CD4-positive, alpha-beta T cell treated with Interleukin-4 for 1 hour (primary cell): ENCODE results near the gene RPL18.

Source experiments
- DNase-seq, 2 donors: peaks; one replicate each; pipeline ENCODE4 v3.0.0-alpha.2; 2020 to 2022

Gene RPL18

GRCh38 chr19:48575931-48576622 lies 42.9 kb downstream of the RPL18 start:
- no peak for DNase-seq

- no peak for DNase-seq
These were observed 45.8 kb downstream of the RPL18 start for GRCh38 chr19:48573163-48573505.

DNA sequence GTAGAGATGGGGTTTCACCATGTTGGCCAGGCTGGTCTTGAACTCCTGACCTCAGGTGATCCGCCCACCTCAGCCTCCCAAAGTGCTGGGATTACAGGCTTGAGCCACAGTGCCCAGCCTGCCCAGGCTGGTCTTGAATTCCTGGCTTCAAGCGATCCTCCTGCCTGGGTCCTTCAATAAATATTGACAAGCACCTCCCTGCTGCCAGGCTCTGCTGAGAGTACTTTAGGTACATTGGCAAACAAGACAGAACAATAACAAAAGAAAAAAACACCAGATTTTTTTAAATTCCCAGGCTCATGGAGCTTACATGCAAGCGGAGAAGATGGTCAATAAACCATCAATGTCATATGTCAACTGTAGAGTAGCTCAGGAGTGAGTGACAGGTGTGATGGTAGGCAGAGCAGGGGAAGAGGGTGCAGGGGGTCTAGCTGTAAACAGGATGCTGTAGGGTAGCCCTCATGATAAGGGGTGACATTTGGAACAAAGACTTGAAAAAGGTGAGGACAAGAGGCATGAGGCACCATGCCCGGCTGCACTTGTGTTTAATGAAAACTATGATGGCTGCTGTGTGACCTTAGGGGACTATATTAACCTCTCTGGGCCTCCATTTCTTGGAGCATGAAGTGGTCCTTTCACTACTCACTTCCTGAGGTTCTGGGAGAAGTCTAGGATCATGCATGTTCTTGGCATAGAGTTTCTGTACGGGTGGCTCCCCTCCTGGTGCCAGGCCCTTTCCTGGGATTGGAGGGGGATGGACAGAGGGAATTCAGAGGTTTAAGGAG lies 47.4 kb downstream of the RPL18 start:
- no peak for DNase-seq

- no peak for DNase-seq
These were observed 49.2 kb downstream of the RPL18 start for GRCh38 chr19:48569814-48570213.

DNA sequence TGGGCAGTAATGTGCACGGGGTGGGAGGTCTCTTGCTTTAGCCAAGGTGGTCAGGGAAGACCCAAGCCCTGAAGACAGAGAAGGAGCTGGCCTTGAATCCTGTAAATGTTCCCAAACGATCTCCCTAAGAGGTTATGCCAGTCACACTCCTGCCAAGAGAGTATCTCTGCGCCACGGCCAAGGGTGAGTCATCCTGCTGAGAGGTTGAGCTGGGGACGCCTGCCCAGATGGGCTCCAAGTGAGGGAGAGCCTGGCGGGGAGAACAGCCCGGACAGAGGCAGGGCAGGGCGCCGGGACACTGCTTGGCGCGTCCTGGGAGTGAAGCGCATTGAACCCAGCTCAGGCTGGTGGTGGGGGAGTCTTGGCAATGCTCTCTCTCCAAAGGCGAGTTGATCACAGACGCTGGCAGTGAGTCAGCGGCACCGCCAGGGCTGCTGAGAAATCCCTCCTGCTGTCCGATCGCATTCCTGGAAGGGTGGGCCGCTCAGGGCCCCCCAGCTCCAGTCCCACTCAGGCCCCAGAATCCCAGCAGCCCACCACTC lies 50.6 kb downstream of the RPL18 start:
- no peak for DNase-seq
